Embryonic facial prominence (tissue), 1 donor: ENCODE data around the gene KAT6B.

ENCODE experiments used
- DNase-seq: peaks from one replicate; pipeline ENCODE4 v3.0.0-alpha.2; 2016; ENCODE audit errors: extremely low spot score

Gene KAT6B

DNA sequence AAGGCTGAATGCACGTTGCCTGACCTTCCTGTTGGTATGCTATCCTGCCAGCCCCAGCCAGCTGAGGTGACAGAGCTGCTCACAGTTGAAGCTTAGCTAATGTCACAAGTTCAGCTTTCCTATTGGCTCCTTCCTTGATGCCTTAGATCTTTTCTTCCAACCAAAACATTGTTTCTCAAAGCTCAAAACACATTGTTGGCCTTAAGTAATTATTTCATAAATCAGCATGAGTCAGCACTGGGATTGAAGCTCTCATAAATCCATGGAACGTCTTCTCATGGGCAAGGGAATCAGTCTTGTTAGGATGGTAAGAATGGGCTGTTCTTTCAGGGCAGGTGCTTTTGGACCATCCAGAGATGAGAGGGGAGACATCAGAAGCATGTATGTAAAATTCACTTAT lies 157.0 kb downstream of the KAT6B start:
- DNase-seq = no peak

GRCh38 chr10:74987339-74988053 lies 161.1 kb downstream of the KAT6B start:
- DNase-seq = no peak

DNA sequence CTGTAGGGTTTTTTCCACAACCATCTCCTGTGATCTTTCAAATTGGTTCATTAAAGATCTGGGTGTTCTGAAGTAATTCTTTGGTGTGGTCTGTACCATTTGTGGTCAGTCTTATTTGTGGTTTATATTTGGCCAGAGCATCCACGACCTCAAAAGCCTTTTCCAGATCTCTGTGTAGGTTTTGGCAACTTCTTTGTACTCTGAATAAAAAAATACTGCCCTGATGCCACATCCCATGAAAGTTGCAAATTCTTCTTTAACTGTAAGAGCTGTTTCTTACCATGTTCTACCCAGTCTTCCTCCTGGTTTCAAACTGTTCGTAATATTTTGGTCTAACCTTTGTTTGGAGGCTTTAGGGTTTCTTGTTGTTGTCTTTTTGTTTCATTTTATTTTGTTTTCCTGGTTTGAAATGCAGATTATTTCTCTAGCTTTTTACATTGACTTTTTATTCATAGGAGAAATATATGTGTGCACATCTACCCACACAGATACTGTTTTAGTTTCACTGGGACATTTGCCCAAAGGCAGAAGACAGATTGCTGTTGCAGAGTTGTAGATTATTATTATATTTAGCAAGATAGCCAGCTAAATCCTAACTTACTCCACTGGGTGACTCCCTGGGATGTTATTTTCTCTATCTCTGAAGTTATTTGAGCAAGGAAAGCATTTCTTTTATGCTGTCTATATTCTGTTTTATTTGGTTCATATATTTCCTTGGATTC lies 161.8 kb downstream of the KAT6B start:
- no peak for DNase-seq

DNA sequence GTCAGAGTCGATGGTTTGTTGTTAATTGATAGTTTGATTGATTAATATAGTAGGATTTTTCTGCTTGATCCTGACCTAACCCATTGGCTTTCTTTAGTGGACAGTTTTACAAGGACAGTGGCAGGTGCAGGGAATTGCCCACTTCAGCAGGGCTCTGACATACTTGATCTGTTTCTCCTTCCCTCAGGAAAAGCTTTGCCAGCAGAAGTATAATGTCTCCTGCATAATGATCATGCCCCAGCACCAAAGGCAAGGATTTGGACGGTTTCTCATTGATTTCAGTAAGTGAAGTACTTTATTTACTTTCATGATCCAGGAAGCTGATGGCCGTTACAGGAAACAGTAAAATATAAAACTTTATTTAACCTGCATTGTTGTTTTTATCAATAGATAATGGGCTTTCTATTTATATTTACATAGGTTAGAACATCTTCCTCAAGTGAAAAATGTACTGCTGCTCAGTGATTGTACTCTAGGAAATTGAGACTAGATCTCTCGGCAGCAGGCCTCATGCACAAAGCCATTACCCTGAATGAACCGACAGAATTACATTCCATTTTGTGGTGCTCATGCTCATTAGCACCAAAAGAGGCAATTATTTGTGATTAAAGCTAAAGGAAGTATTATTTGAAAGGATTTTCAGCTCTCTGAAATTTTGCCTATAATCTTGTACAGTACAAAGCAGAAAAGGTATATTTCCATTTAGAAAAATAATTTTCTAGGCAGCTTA lies 162.6 kb downstream of the KAT6B start:
- DNase-seq = no peak

GRCh38 chr10:74991435-74991834 lies 165.0 kb downstream of the KAT6B start:
- DNase-seq = no peak

DNA sequence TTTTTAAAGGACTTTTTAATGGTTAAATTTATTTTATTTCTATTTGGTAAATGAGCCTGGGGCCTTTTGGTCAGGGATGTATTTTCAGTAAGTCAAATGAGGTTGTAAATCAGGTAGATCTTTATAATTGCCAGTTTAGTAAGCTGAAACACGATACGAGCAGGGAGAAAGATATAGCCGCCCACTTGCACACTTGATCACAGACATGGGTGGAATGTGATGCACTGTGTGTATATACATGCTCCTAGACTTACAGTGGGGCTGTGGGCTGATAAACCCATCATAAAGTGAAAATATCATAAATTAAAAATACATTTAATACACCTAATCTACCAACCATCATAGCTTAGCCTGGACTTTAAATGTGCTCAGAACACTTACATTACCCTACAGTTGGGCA lies 165.7 kb downstream of the KAT6B start:
- no peak for DNase-seq

GRCh38 chr10:74993649-74994048 lies 167.2 kb downstream of the KAT6B start:
- DNase-seq = no peak

DNA sequence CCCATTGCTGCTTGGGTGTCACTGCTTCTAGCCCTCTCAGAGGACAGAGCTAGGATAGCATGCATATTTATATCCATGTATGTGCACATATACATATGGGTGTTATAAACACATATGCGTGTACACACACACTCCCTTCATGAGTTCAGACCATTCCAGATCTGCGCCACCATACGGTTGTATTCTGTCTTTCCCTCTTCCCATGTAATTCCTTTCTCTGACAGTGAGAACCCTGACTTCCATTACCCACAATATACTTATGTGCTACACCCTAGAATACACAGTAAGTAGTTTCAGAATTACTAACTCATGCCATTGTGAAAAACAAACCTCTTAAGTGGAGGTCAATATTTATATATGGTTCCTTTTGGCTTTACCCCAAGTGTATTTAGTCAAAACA lies 168.5 kb downstream of the KAT6B start:
- DNase-seq = no peak

GRCh38 chr10:74995806-74996205 lies 169.4 kb downstream of the KAT6B start:
- no peak for DNase-seq

DNA sequence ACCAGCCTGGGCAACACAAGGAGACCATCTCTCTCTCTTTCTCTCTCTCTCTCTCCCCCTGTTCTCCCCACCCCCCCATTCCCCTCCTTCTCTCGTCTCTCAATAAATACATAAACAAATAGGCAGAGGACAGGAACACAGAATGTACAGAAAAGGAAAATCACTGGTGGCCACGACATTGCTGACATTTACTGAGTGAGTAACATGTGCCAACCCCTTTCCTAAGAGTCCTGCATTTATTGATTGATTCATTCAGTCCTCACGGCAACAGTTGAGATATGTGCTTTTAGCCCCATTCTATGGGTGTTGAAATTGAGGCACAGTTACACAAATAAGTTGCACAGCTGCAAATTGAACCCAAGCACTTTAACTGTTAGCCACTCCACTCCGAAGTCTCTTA lies 170.8 kb downstream of the KAT6B start:
- no peak for DNase-seq

DNA sequence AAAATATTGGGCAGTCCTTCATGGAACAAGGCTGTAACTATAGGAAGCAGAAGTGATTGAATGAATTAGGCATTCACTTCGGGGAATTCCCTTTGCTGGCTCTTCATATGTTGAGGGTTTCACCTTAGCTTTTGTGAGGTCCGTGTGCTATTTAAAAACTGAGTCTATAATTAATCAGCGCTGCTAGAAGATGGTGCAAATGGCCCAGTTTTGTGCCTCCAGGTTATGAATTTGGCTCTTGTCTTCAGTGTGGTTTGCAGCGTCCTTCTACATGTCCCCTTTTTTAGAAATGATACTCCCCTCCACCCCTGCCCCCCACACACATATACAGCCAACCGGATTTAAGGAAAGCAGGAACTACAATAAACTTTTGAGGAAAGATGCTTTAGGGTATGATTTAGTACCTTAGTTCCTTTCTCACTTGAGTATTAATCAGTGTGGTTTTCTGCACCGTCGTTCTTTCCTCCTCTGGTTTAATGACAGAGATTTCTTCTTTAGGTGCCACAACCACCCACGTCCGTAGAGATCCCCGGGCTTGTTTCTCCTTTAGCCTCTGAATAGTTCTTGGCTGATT lies 174.4 kb downstream of the KAT6B start:
- DNase-seq = no peak

GRCh38 chr10:75001715-75002350 lies 175.4 kb downstream of the KAT6B start:
- DNase-seq = no peak

DNA sequence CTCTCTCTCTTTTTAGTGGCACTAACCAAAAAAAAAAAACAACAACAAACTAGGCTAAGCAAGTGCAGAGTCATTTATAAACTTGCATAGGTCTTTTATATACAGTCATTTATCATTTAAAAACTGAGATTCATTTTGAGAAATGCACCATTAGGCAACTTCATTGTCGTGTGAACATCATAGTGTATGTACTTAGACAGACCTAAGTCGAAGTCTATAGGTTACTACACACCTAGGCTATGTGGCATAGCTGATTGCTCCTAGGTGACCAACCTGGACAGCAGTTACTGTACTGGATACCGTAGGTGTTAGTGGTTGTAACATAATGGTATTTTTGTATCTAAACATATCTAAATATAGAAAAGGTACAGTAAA lies 175.9 kb downstream of the KAT6B start:
- no peak for DNase-seq

DNA sequence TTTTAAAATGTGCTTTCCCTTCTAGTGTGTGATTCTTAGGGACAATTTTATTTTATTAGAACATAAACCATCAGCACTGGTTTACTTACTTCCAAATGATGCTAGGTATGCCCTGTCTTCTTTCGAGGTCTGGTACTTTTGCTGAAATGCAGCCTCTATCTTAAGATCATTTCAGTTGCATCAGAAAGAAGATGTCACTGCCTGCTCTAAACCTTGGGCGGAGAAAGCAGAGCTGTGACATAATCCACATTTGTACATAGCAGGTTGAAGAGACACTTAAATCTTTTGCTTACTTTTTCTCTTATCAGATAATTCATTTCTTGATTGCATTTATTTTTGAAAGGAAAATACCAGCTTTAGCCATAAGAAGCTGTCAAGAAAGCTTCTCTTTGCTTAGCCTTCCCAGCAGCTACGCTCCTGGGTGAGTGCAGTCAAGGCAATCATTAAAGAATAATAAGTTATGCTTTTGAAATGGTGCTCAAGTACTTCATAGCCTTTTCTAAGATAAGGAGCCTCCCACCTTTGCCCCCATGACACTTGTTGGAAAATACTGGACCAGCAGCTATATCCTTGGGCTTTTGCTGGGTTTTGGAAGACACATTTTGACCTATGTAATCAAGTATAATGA lies 176.7 kb downstream of the KAT6B start:
- DNase-seq = no peak

DNA sequence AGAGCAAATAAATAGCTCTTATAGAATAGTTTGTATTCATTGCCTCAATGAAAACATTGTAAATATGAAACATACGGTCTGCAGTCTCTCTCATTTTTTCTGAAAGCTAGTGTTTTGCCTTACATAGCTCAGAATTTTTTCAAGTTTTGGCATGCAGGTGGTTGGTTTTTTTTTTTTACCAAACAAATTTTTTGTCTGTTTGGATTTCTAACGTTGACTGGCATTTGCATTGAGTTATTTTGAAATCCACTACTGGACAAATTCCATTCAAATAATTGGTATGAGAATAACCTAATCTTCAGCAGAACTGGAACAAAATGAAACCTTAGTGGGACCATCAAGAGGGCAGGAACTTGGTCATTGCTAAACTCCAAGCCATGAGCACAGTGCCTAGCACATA lies 177.5 kb downstream of the KAT6B start:
- no peak for DNase-seq

GRCh38 chr10:75007646-75008045 lies 181.2 kb downstream of the KAT6B start:
- DNase-seq = no peak

DNA sequence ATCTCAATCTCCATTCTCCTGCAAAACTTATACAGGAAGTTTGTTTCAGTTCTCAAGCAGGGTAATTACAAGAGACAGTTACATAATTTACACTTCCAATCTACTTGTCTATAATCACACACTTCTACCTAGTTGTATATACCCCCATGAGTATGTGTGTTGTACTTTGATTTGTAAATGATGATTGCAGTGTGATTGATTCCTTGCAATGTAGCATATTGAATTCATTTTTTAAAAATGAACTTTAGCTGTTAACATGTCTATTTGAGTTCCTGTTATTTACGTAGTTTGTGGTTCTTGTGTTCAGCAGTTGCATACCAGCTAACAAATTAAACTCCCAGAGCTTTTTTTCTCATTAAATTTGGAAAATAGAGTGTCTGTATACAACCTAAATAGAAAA lies 182.6 kb downstream of the KAT6B start:
- no peak for DNase-seq

DNA sequence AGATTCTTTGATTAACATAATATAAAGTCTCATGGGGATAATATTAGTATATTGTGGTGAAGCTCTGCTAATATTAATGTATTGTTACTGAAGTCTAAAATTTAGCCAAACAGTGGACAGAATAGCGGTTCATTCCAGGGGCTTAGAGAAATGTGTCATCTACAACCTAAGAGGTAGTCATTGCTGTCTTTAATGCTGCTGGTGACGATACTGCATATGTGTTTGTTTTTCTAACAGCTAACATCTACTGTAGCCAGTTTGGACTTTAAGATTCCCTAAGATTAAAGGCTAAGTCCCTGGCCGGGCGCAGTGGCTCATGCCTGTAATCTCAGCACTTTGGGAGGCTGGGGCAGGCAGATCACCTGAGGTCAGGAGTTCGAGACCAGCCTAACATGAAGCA lies 183.0 kb downstream of the KAT6B start:
- no peak for DNase-seq

- DNase-seq = no peak
Observed at GRCh38 chr10:75010373-75010772, 184.0 kb downstream of the KAT6B start.

GRCh38 chr10:75011221-75011620 lies 184.8 kb downstream of the KAT6B start:
- no peak for DNase-seq

GRCh38 chr10:75012471-75012870 lies 186.1 kb downstream of the KAT6B start:
- no peak for DNase-seq

- DNase-seq = no peak
Observed at GRCh38 chr10:75013007-75013406, 186.6 kb downstream of the KAT6B start.
